GM19395 (cell line): ENCODE measurements around the gene VDAC1.
"Not testable (repeated sequence)": the region's sequence is repeated elsewhere in the genome, so short reads cannot be mapped to it uniquely, and the experiment has no call there.

Source experiments
- ATAC-seq: cut with Tn5 transposase; IDR thresholded peaks from one replicate; pipeline ENCODE4 v1.9.1; 2021; ENCODE audit warnings: mild to moderate bottlenecking, moderate library complexity; ENCODE audit not compliant: unreplicated experiment

The VDAC1 gene

DNA sequence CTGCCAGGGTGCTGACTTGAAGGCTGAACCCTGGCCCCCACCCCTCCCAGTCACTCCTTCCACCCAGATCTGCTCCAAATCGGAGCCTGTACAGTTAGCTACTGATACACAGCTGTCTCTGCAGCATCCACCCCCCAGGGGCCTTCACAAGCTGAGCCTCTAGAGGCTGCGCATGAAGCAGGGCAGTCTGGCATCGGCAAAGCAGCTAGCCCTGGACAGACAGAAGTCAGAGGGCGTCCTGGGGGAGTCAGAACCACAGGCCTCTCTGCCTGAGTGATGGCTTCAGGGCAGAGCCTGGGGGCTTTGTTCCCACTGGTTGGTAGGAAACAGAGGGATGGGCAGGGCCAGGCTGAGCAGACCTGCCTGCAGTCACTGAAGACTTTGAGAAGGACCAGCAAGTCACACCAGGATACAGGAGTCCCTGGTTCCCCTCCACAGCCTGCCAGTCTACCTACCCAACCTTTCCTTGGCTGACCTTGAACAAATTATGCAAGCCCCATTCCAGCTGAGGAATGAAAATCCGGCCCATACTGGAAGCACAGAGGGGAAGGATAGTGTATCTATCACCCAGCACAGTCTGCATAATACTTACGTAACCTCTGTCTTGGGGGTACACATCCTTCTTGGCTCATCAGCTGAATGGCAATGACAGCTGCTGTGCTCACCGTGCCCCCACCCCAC is 8.8 kb downstream of the VDAC1 start:
- ATAC-seq: no peak

DNA sequence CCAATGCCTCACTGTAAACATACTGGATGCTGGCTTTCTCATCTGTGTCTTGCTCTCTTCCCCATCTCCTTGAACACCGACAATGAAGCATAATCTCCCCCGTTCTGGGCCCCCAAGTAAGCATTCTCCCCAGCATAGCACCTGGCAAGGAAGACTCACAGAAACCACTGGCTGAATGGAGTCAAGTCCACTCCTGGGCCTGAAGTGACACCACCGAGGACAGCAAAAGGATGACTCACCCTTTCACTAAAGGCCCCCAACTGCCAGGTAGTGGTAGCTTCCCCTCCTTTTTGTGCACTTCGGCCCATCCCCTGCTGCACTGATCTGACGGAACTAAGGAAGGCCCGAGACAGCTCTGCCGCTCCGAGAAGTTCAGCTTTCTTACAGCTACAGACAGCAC is 9.4 kb downstream of the VDAC1 start:
- ATAC-seq: no peak

DNA sequence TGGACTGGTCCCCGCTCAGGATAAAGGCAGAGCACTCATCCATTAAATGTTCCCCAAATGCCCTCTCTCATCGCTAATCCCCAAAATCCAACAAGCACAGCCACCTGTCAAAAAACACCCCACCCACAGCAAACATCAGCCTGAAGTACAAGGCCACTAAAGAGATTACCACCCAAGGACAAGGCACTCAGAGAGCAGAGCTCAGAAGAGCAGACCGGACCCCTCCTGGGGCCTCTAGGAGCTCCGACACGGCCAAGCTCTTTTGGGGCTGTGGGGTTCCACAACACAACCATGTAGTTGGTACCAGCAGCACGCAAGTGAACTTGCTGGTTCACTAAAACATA is 9.8 kb downstream of the VDAC1 start:
- ATAC-seq: no peak

DNA sequence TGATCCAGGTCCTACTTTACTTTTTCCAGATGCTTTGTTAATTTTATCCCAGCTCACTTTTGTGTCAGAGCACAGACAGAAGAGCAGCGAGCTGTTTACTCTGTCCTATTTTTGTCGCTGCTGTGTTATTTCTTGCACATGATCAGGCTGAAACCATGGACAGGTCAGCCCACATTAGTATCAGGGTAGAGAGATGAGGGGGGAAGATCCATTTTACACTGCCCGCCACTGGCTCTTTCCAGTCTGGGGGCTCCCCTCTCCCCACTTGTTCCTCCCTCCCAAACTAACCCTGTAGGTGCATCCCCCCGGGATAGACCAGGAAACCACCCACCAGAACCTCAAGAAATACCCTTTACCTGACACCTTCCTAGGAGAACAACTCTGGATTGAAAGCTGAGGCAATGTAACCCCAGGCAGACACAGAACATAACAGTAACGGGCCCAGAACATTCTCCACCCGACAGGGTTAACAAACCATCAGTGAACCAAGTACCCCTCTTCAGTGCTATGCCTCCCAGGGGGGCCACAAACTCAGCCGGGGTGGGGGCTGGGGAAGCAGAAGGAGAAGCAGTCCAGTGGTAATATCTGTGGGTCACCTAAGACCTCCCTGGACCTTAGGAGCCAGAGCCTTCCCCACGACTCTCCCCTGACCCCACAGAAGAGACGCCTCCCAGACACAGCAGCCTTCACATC is 10.3 kb downstream of the VDAC1 start:
- no peak for ATAC-seq

DNA sequence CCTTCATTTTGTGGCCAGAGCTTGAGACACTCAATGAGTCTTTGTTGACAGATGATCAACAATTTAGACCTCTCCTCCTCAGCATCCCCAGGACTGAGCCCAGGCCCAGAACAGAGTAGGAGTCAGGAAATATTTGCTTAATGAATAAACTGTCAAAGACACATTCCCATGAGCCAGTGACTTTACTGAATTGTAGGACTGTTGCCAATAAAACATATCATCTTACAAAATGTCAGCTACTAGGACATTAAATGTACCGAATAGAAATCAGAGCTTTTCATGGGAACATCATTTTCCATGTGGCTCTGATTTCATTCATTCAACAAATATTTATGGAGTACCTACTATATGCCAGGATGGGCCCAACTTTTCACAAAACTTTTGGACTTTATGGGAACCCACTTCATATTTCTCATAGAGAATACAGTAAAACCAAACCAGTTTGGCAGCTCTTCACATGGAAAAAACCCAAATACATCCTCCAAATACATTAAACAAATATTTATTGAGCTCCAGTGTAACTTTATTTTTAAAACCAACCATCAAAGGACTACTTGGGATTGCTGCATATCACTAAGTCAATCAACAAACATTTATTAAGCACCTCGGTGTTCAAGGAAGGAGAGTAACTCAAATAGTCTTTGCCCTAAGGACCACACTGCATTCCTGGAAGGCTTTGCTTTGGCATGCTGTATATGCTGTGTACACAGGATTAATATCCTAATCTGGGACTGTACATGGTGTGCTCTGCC is 11.4 kb downstream of the VDAC1 start:
- ATAC-seq: no peak

DNA sequence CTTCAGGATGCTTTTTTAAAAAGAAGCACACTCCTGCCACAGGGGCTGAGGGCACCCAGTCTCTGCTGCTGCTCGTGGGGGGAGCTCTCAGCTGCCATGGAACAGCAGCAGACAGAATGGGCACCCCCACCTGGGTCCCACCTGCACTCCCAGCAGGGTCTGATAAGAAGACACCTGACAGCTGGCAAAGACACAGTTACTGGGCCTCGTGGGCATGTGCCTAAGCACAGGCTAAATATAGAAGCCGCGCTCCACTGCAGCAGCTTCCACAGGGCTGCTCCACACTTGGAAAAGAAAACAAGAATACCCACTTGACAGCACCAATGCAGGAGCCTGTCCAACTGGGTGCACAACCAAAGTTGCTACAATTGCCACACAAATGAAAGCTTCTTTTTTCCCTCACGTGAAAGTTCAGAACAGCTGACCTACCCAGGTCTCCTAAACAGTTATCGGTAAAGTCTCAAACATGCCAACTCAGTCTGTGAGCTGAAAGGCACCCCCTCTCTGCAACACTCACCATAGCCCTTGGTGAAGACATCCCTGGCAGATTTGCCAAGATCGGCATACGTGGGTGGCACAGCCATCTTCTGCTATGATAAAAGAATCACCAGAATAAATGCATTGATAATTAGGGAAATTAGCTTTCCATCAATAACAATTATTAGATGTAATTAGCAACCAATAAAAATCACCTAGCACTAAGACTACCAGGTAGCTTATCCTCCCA is 12.2 kb downstream of the VDAC1 start:
- ATAC-seq: no peak

DNA sequence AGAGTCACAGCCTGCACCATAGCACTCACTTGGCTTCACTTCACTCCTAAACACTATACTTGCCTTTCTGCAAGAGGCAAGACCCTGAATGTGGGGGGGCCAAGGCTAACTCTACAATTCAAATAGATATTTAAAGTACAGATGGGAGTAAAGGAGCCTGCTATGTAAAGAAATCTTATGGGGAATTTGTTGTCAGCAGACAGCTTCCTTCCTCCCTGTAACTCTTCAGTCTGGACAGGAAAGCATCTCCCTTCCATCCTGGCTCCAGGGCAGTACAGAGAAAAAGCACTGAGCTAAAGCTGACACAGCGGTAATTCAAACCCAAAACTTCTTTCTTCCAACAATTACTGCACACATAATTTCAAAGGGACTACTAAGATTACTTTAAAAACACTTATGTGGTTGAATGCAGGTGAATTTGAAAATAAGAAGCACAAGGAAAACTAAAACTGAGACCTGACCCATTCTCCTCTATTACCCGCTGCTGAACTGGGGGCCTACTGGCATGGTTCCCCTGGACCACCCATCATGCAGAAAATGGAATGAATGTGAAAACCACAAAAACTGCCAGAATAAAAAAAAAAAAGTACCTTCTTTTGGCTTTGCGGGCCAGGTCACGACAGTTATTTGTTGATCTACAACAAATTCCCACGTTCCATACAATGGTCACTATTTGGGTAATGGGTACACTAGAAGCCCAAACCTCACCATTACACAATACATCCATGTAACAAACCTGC is 13.4 kb downstream of the VDAC1 start:
- no peak for ATAC-seq

DNA sequence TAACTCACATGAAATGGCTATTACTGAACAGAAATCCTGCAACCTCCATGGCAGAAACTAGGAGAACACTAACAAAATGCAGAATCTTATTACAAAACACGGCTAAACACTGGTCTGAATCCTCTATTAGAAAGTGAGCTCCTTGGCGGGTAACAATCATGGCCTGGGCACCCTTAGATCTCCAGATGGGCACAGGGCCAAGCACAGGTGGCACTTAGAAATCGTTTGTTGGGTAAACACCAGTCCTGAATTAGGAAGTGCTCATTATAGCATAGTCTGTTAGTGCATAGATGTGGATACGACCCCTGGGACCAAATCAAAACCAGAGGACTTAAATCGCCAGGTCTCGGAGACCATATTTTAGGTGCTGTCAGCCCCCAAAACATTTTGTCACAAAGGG is 14.4 kb downstream of the VDAC1 start:
- ATAC-seq: no peak

DNA sequence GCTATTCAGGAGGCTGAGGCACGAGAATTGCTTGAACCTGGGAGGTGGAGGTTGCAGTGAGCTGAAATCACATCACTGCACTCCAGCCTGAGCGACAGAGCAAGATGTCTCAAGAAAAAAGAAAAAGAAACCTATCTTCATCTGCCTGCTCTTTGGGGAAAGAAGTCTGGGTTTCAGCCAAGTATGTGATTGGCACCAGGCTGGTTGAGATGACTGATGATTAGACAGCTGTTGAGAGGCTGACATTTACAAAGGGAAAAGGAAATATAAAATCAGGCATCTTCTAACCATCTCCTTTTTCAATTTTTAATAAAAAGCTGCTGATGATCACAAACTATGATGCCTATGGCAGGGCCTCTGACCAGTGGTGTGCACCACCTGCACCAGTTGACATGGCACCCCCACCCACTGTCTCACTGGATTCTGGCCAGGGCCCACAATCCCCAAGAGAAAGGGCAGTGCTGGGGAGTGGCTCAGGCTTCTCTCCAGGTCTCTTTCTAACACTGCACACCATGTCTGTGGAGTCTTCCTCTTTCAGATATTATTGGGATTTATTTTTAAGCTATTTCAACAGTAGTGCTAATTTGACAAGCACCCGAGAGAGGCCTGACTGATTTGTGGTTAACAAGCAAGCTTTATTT is 19.1 kb downstream of the VDAC1 start:
- ATAC-seq: no peak

DNA sequence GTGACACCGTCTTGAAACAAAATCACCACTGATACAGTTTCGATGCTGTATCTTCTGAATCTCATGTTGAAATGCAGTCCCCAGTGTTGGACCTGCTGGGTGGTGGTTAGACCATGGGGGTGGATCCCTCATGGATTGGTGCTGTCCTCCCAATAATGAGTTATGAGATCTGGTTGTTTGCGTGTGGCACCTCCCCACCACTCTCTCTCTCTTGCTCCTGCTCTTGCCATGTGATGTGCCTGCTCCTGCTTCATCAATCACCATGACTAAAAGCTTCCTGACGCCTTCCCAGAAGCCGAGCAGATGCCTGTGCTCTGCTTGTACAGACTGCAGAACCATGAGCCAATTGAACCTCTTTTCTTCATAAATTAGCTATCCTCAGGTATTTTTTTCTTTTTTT is 21.1 kb downstream of the VDAC1 start:
- no peak for ATAC-seq

DNA sequence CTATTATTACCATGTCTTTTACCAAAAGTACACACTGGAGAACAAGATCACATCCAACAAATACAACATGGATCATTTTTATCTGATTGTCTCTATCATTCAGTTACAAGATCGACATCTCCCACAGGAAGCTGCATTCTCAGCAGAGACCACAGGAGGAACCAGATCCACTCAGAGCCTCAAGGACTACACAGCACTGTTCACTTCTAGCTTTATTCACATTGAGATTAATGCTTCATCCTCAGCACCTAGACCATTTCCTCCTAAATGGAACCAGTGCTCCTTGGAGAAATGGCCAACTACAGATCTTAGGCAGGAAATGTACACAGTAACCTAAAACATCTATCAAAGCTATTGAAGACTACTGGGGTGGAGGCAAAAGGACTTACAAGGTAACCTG is 23.1 kb downstream of the VDAC1 start:
- no peak for ATAC-seq

DNA sequence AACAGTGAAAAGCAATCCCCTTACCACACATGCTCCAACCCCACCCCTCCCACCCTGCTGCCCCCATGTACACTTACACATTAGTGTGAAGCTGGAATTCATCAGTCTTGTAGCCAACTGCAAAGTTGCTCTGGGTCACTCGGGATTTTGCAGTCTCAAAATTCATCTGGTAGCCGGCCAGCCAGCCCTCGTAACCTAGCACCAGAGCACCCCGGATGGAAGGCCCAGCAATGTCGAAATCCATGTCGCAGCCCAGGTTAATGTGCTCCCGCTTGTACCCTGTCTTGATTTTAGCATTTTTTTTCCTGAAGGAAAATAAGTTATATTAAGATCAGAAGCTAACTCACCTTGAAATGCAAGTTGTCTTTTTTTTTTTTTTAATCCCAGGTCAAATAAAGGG is 24.1 kb downstream of the VDAC1 start:
- no peak for ATAC-seq

DNA sequence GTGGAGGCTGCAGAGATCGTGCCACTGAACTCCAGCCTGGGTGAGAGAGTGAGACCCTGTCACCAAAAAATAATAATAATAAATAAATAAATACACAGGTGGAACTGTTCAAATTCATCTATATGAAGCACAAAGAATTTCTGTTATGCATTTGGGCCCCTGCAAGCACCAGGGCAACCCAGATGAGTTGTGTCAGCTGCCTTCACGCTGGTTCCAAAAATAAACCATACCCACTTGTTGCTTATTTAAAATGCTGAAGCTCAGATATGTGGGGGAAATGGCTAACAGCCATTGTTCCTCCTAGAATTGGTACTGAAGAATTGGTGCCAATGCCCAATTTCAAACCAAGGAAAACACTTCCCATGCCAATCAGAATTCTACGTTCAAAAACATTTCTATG is 25.8 kb downstream of the VDAC1 start:
- ATAC-seq: no peak

DNA sequence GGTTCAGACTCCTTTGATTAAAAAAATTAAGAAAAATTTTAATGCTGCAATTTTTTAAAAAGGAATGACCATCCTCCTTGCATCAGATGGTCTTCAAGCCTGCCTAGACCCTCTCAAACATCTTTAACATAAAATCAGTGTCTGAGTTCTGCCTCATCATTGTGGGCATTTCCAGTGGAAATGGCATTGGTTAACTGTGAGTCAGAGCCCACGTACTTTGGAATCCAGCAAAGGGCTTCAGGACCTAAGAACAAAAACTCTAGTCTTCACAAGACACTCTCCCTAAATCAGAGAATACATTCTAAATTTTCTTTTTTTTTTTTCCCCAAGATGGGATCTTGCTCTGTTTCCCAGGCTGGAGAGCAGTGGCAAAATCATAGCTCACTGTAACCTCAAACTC is 26.9 kb downstream of the VDAC1 start:
- no peak for ATAC-seq

DNA sequence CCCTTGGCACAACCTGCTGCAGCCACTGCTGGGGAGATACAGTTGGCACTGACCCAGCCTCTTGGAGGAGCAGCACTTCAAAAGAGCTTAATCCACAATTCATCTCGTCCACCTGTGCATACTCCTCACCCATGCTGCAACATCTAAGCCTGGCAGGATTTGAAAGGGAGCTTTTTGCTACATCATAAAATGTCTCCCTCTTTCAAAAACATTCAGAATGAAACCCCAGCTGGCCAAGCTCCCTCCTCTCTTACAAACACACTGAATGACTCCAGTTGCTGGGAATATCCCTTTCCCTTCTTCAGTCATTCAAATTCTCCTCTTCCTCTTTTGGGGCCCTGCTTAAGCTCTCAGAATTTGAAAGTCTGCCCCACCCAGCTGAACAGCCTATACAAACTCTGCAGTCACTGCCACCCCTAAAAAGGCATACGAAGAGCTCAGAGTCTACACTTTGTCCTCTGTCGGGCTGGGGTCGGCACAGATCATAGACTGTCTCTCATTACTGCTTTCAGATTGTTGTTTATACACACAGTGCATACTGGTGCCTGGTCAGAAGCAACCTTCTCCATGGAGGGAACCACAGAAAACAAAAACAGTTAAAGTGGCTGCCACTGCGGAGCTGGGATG is 27.5 kb downstream of the VDAC1 start:
- ATAC-seq: no peak

DNA sequence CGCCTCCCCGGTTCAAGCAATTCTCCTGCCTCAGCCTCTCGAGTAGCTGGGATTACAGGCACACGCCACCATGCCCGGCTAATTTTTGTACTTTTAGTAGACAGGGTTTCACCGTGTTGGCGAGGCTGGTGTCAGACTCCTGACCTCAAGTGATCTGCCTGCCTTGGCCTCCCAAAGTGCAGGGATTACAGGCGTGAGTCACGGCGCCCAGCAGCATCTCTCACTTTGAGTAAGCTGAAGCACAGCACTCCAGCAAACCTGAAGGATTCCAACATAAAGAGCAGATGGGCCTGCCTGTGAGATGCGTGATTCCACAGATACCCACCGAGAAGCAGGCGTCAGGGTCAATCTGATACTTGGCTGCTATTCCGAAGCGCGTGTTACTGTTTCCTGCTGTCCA is 29.2 kb downstream of the VDAC1 start:
- ATAC-seq: not testable (repeated sequence)

DNA sequence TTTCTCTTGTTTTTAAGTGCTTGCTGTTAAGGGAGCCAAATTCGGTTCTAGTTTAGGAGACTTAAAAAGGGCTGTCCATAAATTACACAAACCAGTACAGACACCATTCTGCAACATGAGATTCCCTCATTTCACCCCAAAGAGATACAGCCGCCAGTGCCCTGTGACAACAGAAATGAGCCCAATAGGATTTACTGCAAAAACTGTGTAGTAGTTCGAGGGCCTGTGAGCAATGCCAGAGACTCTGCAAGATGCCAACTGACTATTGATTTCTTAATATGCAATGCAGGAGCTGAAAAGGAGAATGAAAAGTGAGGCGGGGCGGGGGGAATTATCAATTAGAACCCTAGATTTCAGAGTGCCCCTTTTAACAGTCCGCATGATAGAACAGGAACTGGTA is 30.6 kb downstream of the VDAC1 start:
- no peak for ATAC-seq

DNA sequence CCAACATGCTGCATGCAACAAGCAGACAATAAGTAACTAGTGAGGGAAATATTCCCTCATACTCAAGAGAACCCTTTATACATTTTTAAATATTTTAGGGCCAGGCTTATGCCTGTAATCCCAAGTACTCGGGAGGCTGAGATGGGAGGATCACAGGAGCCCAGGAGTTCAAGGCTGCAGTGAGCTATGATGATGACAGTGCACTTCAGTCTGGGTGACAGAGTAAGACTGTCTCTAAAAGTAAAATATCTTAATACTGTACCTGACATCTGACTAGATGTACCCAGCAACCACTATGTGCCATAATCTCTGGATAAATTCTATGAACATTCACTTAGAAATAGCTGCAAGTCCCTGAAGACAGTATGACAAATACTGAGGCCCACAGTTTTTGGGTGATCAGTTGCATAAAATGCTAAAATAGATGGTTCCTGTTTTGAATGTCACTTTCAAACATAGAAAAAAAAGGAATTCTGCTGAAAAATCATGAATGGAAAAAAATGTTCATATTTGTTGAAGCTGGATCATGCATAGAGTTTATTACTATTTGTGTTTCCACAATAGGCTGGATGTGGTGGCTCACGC is 34.4 kb downstream of the VDAC1 start:
- ATAC-seq: no peak

DNA sequence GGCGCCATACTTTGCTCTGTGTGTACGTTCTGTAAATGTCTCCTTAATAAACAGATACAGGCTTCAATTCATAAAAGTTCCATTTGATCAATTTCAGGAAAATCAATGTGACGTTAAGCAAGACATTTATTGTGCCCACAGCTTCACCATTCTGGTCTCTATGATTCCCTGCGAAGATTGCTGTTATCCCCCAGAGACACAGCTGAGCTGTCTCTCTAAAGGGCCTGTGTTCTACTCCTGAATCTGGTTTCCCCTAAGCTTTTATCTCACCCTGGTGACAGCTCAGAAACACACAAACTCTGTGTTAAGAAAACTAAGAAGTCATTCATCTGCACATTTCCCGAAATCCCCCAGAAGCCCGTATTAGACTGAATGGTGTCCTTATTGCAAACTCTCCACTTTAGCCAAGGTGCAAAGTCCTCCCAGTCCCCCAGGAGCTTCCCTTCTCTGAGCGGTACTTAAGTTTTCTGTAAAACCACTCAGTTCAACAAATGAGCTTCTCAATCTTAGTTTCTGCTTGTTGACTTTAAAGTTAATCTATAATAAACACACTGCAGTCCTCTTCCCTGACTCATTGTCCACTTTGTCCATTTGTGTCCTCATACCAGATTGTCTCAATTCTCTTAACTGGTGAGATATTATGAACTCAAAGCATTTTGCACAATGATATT is 35.0 kb downstream of the VDAC1 start:
- no peak for ATAC-seq
